22Rv1 (cell line): ENCODE measurements around the gene KLHL21.

ENCODE experiments used
- ZFX ChIP-seq: fragments of 450-650 bp; IDR thresholded peaks from 2 replicates; pipeline ENCODE4 v1.6.1; 2017; ENCODE audit warnings: antibody characterized with exemption, borderline replicate concordance
- TF ChIP-seq, protein P1 (sequence below): fragments of 450-650 bp; IDR thresholded peaks from 2 replicates; pipeline ENCODE4 v1.5.1; 2017; ENCODE audit warnings: mild to moderate bottlenecking

DNA sequence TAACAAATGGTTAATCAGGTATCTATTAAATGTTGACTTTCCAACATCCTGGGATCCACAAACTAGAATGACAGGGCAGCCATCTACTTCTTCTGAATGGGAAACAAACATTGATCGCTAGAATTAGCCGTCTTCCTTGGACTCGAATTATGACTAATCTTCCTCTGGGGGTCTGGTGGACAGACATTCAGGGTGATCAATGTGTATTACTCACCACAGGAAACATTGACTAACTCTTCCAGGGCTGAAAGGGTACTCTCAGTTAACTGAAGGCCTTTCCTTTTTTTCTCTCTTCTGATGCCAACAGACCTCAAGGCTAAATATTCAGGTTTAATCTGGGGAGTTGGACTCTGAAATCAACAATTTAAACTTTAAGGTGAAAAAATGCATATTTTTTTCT is 57.8 kb downstream of the KLHL21 start:
- TF ChIP-seq, protein P1, sequence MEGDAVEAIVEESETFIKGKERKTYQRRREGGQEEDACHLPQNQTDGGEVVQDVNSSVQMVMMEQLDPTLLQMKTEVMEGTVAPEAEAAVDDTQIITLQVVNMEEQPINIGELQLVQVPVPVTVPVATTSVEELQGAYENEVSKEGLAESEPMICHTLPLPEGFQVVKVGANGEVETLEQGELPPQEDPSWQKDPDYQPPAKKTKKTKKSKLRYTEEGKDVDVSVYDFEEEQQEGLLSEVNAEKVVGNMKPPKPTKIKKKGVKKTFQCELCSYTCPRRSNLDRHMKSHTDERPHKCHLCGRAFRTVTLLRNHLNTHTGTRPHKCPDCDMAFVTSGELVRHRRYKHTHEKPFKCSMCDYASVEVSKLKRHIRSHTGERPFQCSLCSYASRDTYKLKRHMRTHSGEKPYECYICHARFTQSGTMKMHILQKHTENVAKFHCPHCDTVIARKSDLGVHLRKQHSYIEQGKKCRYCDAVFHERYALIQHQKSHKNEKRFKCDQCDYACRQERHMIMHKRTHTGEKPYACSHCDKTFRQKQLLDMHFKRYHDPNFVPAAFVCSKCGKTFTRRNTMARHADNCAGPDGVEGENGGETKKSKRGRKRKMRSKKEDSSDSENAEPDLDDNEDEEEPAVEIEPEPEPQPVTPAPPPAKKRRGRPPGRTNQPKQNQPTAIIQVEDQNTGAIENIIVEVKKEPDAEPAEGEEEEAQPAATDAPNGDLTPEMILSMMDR = no peak
- no peak for TF ChIP-seq ZFX
